HepG2 (cell line): ENCODE measurements around the gene ALG11. TPM values are rescaled to one million over a fixed set of nuclear protein-coding genes. Genes with fewer than 3 reads are reported as not detected.

ENCODE experiments used
- ATAC-seq: fragments of 200-7000 bp; cut with Tn5 transposase; 3 replicates; pipeline ENCODE4 v1.9.1; 2020; ENCODE audit warnings: mild to moderate bottlenecking, moderate library complexity
- BruUV-seq: library from RNA; stranded (reverse); fragments of 400-500 nt; replicated peaks from 2 replicates; lab custom pipeline; 2021; lab: Mats Ljungman, UMichigan
- CTCF ChIA-PET: fragments of 300-600 bp; formaldehyde crosslinking; extraction: SDS; loops from one replicate; lab custom pipeline; 2021; ENCODE audit warnings: low total read pairs, inconsistent platforms, low intra/inter-chr PET ratio; lab: Yijun Ruan, JAX
- POLR2A ChIA-PET: fragments of 350-600 bp; sonication (Branson Sonifier 250); formaldehyde crosslinking; loops from one replicate; lab custom pipeline; 2020; ENCODE audit warnings: antibody characterized with exemption, inconsistent platforms; lab: Yijun Ruan, JAX
- DNase-seq: peaks from one replicate; pipeline ENCODE4 v3.0.0-alpha.2; 2015; ENCODE audit warnings: low spot score
- FAIRE-seq: peaks from 3 replicates; lab custom pipeline; 2011; peaks lifted over from hg19 to GRCh38; lab: Jason Lieb, UNC
- H2AFZ ChIP-seq: one replicate; pipeline ENCODE4 v1.6.1; 2011; ENCODE audit warnings: low read length, inconsistent platforms
- H3K27ac ChIP-seq: fragments of 300-600 bp; 3 replicates; pipeline ENCODE4 v1.8.0; 2011; ENCODE audit warnings: mixed run types, mild to moderate bottlenecking, mixed read lengths, low read length, inconsistent platforms; ENCODE audit not compliant: insufficient read depth; ENCODE audit errors: extremely low read length
- H3K27me3 ChIP-seq, 2 experiments: fragments of 200-600 bp in 1 of 2; 2 replicates in 1 of 2; 3 replicates in 1 of 2; pipeline versions ENCODE4 v1.6.0 to v1.8.0; 2011; ENCODE audit warnings: low read length in 2 of 2, mild to moderate bottlenecking in 2 of 2, moderate library complexity in 2 of 2, inconsistent platforms in 1 of 2; ENCODE audit not compliant: insufficient read depth in 2 of 2, control insufficient read depth in 1 of 2
- H3K36me3 ChIP-seq, 2 experiments: fragments of 200-600 bp in 1 of 2; replicated peaks in 1 of 2; 2 replicates in 1 of 2; 3 replicates in 1 of 2; pipeline versions ENCODE4 v1.5.1 to v1.8.0; 2011; ENCODE audit warnings: low read length in 2 of 2, inconsistent platforms in 1 of 2; ENCODE audit not compliant: insufficient read depth in 2 of 2, control insufficient read depth in 1 of 2
- H3K4me1 ChIP-seq: 2 replicates; pipeline ENCODE4 v1.5.1; 2012; ENCODE audit warnings: low read length, inconsistent platforms; ENCODE audit not compliant: insufficient read depth
- H3K4me2 ChIP-seq: 2 replicates; pipeline ENCODE4 v1.6.0; 2011; ENCODE audit warnings: low read depth, low read length, inconsistent platforms
- H3K4me3 ChIP-seq, 3 experiments: fragments of 200-600 bp in 1 of 3; sonication (generic), shearing (Covaris generic) in 1 of 3; replicated peaks in 1 of 3; 2 replicates each; pipeline ENCODE4 v1.5.1; 2011 to 2016; ENCODE audit warnings: low read length in 3 of 3, inconsistent platforms in 2 of 3, low read depth in 2 of 3, mild to moderate bottlenecking in 2 of 3, control low read depth in 1 of 3, mixed read lengths in 1 of 3; ENCODE audit not compliant: insufficient read depth in 1 of 3
- H3K79me2 ChIP-seq: one replicate; pipeline ENCODE4 v1.6.1; 2011; ENCODE audit warnings: low read length, inconsistent platforms; ENCODE audit not compliant: insufficient read depth
- H3K9ac ChIP-seq: 2 replicates; pipeline ENCODE4 v1.6.0; 2011; ENCODE audit warnings: mild to moderate bottlenecking, low read depth, low read length, inconsistent platforms; ENCODE audit not compliant: insufficient read depth
- H3K9me3 ChIP-seq: 2 replicates; pipeline ENCODE4 v1.5.1; 2012; ENCODE audit warnings: mild to moderate bottlenecking, low read length
- H4K20me1 ChIP-seq: 2 replicates; pipeline ENCODE4 v1.6.0; 2011; ENCODE audit warnings: inconsistent platforms, mild to moderate bottlenecking, low read length, moderate library complexity; ENCODE audit not compliant: insufficient read depth
- CBX2 ChIP-seq, 2 experiments: fragments of 200-600 bp in 1 of 2; sonication (generic); formaldehyde crosslinking in 1 of 2; IDR thresholded peaks; 2 replicates each; pipeline versions ENCODE4 v1.7.0 to v1.8.1; 2018 to 2022; ENCODE audit warnings: low read depth in 2 of 2, low read length in 1 of 2, mild to moderate bottlenecking in 1 of 2, missing genetic modification reagents in 1 of 2
- GABPB1 ChIP-seq: IDR thresholded peaks from 2 replicates; pipeline ENCODE4 v1.6.1; 2016; ENCODE audit warnings: mild to moderate bottlenecking, missing genetic modification reagents, moderate library complexity, missing compliant biosample characterization
- GPN1 ChIP-seq: sonication (generic); formaldehyde crosslinking; IDR thresholded peaks from 2 replicates; pipeline ENCODE4 v1.5.1; 2020; ENCODE audit warnings: missing genetic modification reagents, borderline replicate concordance
- HOXA5 ChIP-seq: sonication (generic); formaldehyde crosslinking; IDR thresholded peaks from 2 replicates; pipeline ENCODE4 v1.4.0; 2020; ENCODE audit warnings: missing genetic modification reagents
- KDM5A ChIP-seq: fragments of 200-600 bp; sonication (generic); IDR thresholded peaks from 2 replicates; pipeline ENCODE4 v1.7.0; 2018; ENCODE audit warnings: antibody characterized with exemption, mild to moderate bottlenecking, low read length, borderline replicate concordance
- MED1 ChIP-seq: sonication (generic); formaldehyde crosslinking; IDR thresholded peaks from 2 replicates; pipeline ENCODE4 v1.4.0; 2020; ENCODE audit warnings: missing genetic modification reagents
- POLR2AphosphoS5 ChIP-seq: IDR thresholded peaks from 2 replicates; pipeline ENCODE4 v1.6.1; 2012; ENCODE audit warnings: low read depth, low read length
- SNAI1 ChIP-seq: sonication (generic); formaldehyde crosslinking; IDR thresholded peaks from 2 replicates; pipeline ENCODE4 v1.5.0; 2020; ENCODE audit warnings: mild to moderate bottlenecking, missing genetic modification reagents, borderline replicate concordance
- ZNF292 ChIP-seq: sonication (generic); formaldehyde crosslinking; IDR thresholded peaks from 2 replicates; pipeline ENCODE4 v1.8.1; 2022; ENCODE audit warnings: mild to moderate bottlenecking, low read depth, missing genetic modification reagents, borderline replicate concordance
- ZNF556 ChIP-seq: sonication (generic); formaldehyde crosslinking; IDR thresholded peaks from 2 replicates; pipeline ENCODE4 v1.4.0; 2020; ENCODE audit warnings: mild to moderate bottlenecking, missing genetic modification reagents, borderline replicate concordance
- ZNF570 ChIP-seq: sonication (generic); formaldehyde crosslinking; IDR thresholded peaks from 2 replicates; pipeline ENCODE4 v1.4.0; 2020; ENCODE audit warnings: mild to moderate bottlenecking, missing genetic modification reagents, borderline replicate concordance
- ZNF737 ChIP-seq: sonication (generic); formaldehyde crosslinking; IDR thresholded peaks from 2 replicates; pipeline ENCODE4 v1.5.0; 2020; ENCODE audit warnings: missing genetic modification reagents, mild to moderate bottlenecking, borderline replicate concordance
- WGBS: methylation state at CpG from one replicate; pipeline ENCODE4 v1.1.6; 2017; ENCODE audit warnings: low lambda C conversion rate; 5-methylcytosine and 5-hydroxymethylcytosine counted together
- in situ Hi-C: cut with HindIII; loops from 2 replicates; pipeline ENCODE4 v1.10.0; 2017; ENCODE audit warnings: low pct_unique_long_range_greater_than_20kb; ENCODE audit not compliant: extremely low pct_ligation_motif_present
- intact Hi-C: fragments of 100-400 bp; cut with micrococcal nuclease; formaldehyde crosslinking; loops from one replicate; pipeline ENCODE4 v1.10.0; 2022; ENCODE audit not compliant: unreplicated experiment
- polyA plus RNA-seq, 8 experiments: library from polyadenylated mRNA; depleted of rRNA in 3 of 8; stranded (reverse) in 7 of 8; unstranded in 1 of 8; fragments of >200 nt; fragmentation: Illumina TruSeq in 4 of 8; extraction: Trizol in 4 of 8; gene quantifications; 2 replicates each; pipeline versions ENCODE4 v1.2.1 to v1.2.3, GENCODE V29; 2011 to 2016; ENCODE audit warnings: low read depth in 4 of 8, missing spikeins in 1 of 8, mixed read lengths in 1 of 8; ENCODE audit not compliant: insufficient read depth in 1 of 8
- total RNA-seq, 5 experiments: library from RNA; depleted of rRNA; stranded (reverse); fragments of >200 nt; fragmentation: Illumina TruSeq; extraction: Trizol; gene quantifications; 2 replicates each; pipeline ENCODE4 v1.2.3, GENCODE V29; 2016; ENCODE audit warnings: low read depth in 1 of 5
- TF ChIP-seq, protein P1 (sequence below): sonication (generic); IDR thresholded peaks from 2 replicates; pipeline ENCODE4 v1.6.1; 2016; ENCODE audit warnings: low read depth, borderline replicate concordance
- TF ChIP-seq, protein P2 (sequence below): sonication (generic); formaldehyde crosslinking; IDR thresholded peaks from 2 replicates; pipeline ENCODE4 v1.4.0; 2020; ENCODE audit warnings: missing genetic modification reagents, borderline replicate concordance
- TF ChIP-seq, protein P3 (sequence below): sonication (generic); formaldehyde crosslinking; IDR thresholded peaks from 2 replicates; pipeline ENCODE4 v1.8.1; 2023; ENCODE audit warnings: missing genetic modification reagents, inconsistent platforms, borderline replicate concordance

ALG11 gene
- total and polyA plus RNA-seq, 2 of the 13 experiments (the other 11 are each of a cell fraction or from before 2014, with no cell fraction given) = 14.7 to 27.9 TPM

- TF ChIP-seq ZNF556 (CRISPR knock-in tag) = no peak
- TF ChIP-seq, protein P1, sequence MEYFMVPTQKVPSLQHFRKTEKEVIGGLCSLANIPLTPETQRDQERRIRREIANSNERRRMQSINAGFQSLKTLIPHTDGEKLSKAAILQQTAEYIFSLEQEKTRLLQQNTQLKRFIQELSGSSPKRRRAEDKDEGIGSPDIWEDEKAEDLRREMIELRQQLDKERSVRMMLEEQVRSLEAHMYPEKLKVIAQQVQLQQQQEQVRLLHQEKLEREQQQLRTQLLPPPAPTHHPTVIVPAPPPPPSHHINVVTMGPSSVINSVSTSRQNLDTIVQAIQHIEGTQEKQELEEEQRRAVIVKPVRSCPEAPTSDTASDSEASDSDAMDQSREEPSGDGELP = no peak
Observed at GRCh38 chr13:52016296-52016695, 4.1 kb downstream of the ALG11 start (continued).

DNA sequence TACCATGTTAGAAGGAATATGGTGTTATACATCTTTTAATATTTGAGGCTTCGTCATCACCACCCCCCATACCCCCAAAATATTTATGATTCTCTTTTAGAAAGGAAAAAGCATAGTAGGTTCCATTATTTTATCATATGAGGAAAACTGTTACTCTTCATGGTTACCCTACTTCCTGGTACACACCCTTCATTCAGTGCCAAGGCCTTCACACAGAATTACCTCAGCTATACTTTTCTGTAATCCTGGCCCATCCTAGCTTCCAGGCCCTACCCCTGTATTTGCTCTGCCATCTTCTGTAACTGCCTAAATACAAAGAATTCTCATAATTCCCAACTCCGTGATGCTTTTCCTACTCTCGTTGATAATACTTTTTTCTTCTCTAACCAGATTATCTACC is 8.0 kb downstream of the ALG11 start:
- TF ChIP-seq, protein P2, sequence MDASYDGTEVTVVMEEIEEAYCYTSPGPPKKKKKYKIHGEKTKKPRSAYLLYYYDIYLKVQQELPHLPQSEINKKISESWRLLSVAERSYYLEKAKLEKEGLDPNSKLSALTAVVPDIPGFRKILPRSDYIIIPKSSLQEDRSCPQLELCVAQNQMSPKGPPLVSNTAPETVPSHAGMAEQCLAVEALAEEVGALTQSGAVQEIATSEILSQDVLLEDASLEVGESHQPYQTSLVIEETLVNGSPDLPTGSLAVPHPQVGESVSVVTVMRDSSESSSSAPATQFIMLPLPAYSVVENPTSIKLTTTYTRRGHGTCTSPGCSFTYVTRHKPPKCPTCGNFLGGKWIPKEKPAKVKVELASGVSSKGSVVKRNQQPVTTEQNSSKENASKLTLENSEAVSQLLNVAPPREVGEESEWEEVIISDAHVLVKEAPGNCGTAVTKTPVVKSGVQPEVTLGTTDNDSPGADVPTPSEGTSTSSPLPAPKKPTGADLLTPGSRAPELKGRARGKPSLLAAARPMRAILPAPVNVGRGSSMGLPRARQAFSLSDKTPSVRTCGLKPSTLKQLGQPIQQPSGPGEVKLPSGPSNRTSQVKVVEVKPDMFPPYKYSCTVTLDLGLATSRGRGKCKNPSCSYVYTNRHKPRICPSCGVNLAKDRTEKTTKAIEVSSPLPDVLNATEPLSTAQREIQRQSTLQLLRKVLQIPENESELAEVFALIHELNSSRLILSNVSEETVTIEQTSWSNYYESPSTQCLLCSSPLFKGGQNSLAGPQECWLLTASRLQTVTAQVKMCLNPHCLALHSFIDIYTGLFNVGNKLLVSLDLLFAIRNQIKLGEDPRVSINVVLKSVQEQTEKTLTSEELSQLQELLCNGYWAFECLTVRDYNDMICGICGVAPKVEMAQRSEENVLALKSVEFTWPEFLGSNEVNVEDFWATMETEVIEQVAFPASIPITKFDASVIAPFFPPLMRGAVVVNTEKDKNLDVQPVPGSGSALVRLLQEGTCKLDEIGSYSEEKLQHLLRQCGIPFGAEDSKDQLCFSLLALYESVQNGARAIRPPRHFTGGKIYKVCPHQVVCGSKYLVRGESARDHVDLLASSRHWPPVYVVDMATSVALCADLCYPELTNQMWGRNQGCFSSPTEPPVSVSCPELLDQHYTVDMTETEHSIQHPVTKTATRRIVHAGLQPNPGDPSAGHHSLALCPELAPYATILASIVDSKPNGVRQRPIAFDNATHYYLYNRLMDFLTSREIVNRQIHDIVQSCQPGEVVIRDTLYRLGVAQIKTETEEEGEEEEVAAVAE (CRISPR knock-in tag) = no peak
- TF ChIP-seq POLR2AphosphoS5 (no peak), HOXA5 (CRISPR knock-in tag) (no peak), GABPB1 (no peak), CBX2 (IDR thresholded peaks at IDR 0.05; ENCODE audit: low read depth, low read length) (no peak), CBX2 (CRISPR knock-in tag; IDR thresholded peaks at IDR 0.05; ENCODE audit: low read depth) (no peak), GPN1 (no peak), ZNF570 (CRISPR knock-in tag) (no peak), ZNF737 (CRISPR knock-in tag) (no peak), MED1 (no peak), ZNF292 (CRISPR knock-in tag) (no peak), KDM5A (no peak), SNAI1 (CRISPR knock-in tag) (no peak)
- TF ChIP-seq, protein P3, sequence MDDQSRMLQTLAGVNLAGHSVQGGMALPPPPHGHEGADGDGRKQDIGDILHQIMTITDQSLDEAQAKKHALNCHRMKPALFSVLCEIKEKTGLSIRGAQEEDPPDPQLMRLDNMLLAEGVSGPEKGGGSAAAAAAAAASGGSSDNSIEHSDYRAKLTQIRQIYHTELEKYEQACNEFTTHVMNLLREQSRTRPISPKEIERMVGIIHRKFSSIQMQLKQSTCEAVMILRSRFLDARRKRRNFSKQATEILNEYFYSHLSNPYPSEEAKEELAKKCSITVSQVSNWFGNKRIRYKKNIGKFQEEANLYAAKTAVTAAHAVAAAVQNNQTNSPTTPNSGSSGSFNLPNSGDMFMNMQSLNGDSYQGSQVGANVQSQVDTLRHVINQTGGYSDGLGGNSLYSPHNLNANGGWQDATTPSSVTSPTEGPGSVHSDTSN (CRISPR knock-in tag) = no peak

More for the DNA sequence above, 8.0 kb downstream of the ALG11 start:
- ATAC-seq (no peak), FAIRE-seq (no peak), DNase-seq (no peak)
- Histone ChIP-seq H3K4me3 (no peak overlapping the region), H3K27ac (no peak overlapping the region), H3K79me2 (peaks cover 32% of the 10 kb centered on the region), H3K4me1 (peaks cover 26% of the 10 kb centered on the region), H3K9me3 (no peaks in the 10 kb centered on the region), H4K20me1 (no peaks in the 10 kb centered on the region), H3K36me3 (peaks cover 10 to 35% of the 10 kb centered on the region in 2 experiments), H2AFZ (no peak overlapping the region), H3K9ac (no peak overlapping the region), H3K27me3 (no peaks in the 10 kb centered on the region), H3K4me2 (no peak overlapping the region)
- no TSS peak for BruUV-seq
- CTCF ChIA-PET = no interaction called here
- intact Hi-C loops = no loop called here
- in situ Hi-C loops = loop anchor here (25.0 kb wide), 1 partner anchor 442 kb away; the partner anchor contains the start of genes CKAP2 and VPS36
- 98% methylated on average over 3 of the region's 3 CpGs for WGBS
- POLR2A ChIA-PET = no interaction called here
